GM19035 (cell line): Measurements from ENCODE around the gene RBM17.
"Not testable (repeated sequence)": the region's sequence is repeated elsewhere in the genome, so short reads cannot be mapped to it uniquely, and the experiment has no call there.

ENCODE experiments used
- ATAC-seq: cut with Tn5 transposase; IDR thresholded peaks from one replicate; pipeline ENCODE4 v1.9.1; 2021; ENCODE audit not compliant: unreplicated experiment

The RBM17 gene, protein sequence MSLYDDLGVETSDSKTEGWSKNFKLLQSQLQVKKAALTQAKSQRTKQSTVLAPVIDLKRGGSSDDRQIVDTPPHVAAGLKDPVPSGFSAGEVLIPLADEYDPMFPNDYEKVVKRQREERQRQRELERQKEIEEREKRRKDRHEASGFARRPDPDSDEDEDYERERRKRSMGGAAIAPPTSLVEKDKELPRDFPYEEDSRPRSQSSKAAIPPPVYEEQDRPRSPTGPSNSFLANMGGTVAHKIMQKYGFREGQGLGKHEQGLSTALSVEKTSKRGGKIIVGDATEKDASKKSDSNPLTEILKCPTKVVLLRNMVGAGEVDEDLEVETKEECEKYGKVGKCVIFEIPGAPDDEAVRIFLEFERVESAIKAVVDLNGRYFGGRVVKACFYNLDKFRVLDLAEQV

DNA sequence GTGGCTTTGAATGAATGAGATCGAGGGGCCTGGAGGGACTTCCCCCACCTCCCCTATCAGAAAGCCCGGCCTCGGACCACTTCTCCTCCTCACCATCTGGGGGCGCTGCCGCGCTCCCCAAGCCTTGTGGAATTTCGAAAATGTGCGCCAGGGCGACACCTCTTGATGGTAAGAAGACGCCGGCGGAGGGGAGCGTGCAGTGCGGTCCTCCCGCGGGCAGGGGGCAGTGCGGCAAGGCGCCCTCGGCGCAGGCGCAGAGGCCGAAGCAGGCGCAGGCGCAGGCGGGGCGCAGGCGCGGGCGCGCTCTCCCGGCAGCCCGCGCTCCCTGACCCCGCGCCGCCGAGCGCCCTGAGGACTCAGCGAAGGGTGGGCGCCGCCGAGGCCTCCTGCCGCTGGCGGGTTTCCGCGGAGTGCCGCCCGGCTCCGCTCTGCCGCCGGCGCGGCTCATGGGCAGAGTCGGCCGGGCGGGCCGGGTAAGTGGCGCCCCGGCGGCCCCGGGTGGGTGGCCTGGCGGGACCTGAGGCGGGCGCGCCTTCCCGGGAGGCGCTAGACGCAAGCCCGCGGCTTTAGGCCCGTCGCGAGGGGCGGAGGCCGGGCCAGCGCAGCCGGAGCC lies at the start of gene RBM17:
RBM17 (plus strand) TSS at position 314 of the 613 bp plus-strand sequence. CDS start 8,032 bp downstream, outside the sequence.
- ATAC-seq, result peak; percentile 86

DNA sequence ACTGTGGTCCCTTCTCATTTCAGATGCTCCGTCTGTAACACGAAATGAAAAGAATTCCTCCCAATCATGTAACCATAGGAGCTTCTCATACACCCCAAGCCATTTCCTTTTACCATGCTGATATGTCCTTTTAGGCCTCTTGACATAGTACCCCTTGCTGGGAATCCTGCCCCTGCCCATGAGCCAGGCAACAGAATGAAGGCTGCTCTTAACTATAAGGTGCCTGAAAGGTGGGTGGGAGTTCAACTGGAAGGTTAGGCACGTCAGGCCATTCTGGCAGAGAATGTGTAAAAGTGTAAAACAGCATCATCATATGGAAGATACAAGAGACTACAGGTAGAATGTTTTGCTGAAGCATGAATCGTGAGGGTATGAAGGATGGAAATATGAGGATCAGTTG lies 49.1 kb upstream of the RBM17 start:
- ATAC-seq, result no peak

DNA sequence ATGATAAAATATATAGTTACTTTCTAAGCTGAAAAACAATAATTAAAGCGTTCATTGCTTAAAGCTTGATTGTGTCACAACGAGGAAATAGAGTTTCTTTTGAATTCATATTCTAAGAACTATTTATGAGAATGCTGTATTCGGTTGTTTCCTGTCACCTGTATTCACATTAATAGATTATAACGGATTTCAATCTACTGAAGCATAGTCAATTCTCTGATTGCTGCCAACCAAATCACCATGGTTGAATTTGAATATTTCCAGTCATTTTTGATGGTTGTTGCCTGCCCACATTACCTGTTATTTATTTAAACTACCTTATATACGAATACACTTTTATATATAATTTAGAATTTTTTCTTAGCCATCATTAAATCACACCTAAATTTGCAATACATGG lies 48.6 kb upstream of the RBM17 start:
- ATAC-seq, result no peak

DNA sequence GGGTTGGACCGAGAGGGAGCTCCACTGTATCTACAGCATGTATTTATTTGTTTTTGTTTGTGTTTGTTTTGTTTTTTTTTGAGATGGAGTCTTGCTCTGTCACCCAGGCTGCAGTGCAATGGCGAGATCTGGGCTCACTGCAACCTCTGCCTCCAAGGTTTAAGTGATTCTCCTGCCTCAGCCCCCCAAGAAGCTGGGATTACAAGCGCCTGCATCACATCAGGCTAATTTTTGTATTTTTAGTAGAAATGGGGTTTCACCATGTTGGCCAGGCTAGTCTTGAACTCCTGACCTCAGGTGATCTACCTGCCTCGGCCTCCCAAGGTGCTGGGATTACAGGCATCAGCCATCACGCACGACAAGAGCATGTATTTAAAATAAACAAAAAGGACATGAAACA lies 45.5 kb upstream of the RBM17 start:
- ATAC-seq, result not testable (repeated sequence)

DNA sequence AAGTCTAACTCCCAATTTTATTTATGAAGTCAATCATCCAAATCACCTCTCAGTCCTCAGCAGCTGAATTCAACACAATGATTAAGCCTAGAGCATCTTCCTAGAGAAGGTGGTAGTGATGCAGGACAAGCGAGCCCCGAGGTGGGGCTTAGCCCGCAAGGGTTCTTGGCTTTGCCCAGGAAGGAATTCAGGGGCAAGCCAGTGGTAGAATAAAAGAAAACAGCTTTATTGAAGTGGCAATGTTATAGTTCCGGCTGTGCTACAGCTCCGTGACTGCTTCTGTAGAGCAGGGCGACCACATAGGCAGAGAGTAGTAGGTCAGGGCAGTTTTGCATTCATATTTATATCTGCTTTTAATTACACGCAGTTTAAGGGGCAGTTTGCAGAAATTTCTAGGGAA lies 44.8 kb upstream of the RBM17 start:
- no peak for ATAC-seq

DNA sequence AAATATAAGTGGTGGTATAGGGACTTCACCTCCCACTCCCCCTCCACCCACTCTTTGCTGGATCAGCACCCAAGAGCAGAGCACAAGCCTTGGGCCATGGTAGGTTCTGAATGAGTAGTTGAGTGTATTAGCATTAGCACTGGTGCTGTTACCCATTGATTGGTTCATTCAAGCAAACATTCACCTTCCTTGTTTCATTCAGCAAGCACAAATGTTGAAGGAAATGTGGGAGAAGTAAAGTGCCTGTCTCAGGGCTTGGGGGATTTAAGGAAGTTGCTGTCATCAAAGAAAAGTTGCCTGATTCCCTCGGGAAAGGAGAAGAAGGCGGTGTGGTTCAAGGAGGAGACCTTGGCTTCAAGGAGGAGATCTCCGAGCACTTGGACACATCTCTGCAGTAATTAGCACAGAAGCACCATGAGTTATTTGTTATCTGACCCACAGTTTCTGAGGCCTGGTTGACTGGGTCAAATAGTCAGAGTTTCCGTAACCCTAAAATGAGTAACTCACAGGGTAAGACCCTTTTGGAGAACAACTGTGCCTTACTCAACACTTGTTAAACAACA lies 44.0 kb upstream of the RBM17 start:
- no peak for ATAC-seq

DNA sequence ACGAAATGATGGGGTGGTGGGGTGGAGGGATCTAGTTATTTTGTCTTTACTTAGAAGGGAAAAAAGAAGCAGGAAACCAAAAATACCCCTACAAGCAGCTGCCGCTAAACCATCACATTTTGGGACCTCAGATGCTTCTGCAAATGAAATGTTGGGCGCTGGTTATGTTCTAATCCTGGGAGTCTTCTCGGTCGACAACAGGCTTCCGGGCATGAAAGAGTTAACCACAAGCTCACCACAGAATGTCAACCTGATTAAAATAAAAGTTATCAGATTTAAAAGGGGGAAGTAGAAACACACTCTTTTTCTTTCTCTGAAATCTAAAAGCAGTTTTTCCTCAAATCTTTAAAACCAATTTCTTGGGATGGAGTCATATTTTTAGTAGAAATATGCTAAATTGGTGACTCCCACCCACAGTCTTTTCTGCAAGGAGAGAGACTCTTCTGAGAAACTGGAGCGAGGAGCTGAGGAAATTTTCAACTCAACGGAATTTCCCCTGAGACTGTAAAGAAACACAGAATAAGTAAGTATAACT lies 43.5 kb upstream of the RBM17 start:
- ATAC-seq, result no peak

DNA sequence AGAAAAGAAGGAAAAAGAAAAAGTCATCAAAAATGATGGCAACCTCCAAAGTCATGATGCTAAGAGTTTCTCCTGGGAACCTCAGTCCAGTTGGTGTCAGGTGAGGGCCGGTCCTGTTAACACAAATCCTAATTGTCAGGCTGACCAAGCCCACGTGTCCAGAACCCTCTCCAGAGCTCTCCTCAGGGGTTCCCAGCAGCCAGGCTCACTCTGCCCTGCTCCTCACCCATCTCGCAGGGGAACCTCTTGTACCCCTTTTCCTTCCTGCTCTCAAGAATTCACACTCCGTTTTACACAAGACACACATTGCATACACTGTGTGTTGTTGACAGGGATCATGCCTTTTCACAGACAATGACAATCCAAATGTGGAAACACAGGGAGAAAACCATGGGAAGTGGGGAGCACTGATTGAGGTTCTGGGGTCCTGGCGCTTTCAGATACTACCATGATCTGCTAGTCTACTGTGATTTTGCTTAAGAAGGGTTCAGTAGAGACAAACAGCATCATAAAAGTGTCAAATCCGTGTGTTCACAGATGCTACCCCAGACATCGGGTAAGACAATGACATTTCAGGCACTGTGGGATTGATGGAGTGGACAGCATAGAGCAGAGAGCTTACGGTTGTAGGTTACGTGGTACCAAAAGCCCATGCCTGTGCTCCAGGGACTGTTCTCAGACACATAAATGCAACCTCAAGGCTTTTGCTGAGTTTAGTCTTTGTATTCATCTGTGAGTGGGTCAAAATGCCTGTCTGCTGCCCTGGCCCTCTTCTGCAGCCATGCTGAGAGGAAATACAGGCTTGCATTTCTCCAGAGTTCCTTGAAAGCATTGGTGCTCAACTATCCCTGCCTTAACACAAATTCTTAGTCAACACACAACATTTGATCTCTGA lies 42.7 kb upstream of the RBM17 start:
- no peak for ATAC-seq

DNA sequence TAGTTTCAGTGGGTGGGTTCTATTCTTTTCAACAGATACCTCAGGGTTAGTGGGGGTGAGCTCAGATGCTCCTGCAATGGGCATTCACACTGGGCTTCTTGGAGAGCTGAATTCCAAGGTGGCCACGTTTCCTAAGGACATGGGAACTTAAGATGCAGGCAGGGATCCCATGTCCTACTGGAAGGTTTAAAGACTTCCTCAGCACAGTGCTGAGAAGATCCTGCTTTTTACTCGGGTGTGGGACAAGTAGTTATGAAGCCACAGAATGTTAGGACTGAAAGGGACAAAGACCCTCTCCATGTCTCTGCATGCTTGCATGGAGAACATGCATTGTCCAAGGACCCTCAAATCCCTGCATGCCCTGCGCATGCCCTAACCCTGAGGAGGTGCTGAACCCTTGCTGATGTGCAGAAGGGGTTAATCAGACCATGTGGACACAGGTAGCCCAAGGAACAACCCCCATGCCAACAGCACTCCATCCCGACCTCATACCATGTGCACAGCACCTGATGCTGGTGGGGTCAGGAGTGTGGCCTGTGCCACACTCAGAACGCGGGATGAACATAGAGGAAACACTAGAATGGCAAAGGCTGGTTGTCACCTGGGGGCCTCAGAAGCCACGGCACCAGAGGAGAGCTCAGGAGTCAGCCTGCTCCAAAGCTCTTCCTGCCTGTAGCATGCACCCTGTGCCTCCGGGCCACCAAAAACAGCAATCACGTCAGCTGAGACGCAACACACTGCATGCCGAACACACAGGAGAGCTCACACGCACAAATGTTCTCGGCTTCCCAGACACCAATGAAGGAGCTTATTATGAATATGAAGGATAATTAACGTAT lies 41.8 kb upstream of the RBM17 start:
- no peak for ATAC-seq

DNA sequence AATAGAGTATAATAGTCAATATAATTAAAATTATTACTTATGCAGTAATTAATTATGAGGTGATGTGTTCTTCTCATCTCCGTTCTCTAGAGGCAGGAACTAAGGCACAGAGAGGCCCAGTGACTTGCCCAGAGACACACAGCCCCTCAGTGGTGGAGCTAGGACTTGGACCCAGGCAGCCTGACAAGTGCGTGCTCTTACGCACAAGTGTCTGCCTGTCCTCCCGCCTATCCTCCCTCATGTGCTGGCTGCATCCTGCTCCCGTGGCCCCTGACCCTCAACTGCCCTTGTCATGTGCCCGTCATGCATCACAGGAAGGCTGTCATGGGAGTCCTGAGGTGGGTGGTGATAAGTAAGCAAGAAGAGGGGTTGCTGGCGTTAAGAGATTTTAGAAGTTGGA lies 41.0 kb upstream of the RBM17 start:
- no peak for ATAC-seq

DNA sequence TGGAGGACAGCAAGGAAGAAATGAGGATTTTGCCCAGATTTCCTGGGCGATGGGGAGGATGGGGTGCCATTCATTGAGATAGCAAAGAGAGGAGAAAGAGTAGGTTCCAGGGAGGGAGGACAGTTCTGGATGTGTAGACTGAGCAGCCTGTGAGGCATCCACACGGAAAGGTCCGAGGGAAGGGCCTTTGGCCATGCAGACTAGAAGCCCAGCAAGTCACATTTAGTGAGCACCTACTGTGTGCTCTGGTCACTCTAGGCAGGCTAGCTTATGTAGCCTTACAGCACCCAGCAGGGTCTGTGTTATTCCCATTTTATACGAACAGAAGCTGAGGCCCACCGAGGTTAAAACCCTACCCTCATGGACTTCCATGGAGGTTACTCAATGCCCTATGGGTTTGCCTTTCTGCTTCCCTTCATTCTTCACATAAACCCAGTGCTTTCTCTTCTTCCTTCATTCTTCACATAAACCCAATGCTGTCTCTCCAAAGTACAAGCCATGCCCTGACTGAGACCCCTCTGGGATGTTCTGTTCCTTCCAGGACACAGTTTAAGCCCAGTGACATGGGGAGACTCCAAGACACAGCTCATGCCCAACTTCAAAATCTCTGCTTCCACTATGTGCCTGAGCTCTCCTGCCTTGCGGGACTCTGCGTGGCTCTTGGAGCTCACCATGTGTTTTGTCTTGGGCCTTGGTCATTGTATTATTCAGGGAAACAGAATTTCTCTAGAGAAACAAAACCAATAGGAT lies 40.4 kb upstream of the RBM17 start:
- ATAC-seq, result no peak

DNA sequence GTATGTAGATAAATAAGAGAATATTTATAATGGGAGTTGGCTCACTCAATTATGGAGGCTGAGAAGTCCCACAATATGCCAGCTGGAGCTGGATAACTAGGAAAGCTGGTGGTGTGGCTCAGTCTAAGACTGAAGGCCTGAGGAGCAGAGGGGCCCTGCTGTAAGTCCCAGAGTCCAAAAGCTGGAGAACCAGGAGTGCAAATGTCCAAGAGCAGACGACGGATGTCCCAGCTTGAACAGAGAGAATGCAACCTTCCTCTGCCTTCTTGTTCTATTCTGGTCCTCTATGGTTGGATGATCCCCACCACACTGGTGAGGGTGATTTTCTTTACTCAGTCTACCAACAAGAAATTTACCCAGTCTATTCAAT lies 39.8 kb upstream of the RBM17 start:
- no peak for ATAC-seq

DNA sequence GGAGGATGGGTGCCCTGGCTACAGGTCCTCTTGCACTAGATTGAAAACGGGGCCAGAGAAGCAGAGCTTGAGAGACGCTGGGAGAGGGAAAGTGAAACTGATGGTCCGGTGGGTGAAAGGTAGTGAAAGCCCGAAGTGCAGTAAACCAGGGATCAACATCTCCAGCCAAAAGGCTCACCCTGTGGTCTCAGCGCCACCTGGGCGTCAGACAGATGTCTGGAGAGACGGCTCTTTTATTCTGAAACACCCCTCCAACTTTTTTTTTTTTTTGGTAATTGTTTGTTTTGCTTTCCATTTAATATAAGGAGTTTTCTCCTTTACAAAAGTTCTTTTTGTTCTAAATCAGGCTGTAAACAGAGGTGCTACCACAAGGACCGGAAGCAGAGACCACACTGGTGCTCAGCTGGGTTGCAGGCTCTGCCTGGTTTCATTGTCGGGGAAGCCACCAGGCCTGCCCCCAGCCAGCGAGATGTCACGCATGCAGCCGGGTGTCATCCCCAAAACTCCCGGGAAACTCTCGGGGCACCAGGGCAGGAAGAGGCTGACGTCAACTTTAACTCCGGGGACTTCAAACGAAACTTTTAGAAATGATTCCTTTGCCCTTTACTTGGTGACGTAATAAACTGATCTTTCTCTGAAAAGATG lies 37.9 kb upstream of the RBM17 start:
- peak; percentile 73 for ATAC-seq

DNA sequence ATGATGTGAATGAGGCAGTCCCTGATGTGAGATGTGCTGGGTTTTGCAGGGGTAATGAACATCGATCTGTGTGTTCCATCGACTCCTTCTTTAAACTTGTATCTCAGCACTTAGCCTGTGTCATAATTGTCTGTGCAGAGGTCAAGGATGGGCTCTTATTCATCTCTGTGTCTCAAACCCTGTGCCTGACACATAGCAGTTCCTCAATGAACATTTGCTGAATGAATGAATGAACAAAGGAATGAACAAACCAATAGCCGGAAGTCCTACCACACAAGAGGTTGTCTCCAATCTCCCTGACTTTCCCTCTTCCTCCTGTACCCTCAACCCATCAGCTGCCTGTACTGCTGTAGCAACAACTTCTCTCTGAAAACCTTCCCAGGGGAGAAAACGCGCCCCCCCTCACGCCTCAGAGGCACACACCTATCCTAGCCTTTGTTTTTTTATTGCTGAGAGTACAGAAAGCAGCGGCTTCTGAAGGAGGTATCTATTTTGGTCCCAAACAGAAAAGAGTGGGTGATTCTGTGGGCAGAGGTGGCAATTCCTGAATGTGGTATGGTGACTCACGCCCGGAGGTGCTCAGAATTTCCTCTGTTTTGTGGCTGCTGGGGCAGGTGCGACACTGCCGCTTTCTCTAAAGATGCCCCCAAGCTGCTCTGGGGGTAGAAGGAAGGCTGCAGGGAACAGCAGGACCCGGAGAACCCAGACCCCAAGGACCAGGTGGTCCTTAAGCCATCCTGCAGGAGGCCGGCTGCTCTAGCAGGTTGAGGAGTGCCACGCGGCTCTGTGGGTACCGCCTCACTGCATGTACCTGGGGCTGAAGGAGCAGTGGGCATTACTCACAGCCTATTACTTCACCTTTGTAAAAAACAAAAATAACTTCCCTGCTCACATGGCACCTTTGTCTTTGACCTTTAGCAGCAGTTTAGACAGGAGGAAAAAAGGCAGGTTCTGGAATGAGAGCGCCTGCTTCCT lies 36.3 kb upstream of the RBM17 start:
- ATAC-seq, result peak; percentile 20

DNA sequence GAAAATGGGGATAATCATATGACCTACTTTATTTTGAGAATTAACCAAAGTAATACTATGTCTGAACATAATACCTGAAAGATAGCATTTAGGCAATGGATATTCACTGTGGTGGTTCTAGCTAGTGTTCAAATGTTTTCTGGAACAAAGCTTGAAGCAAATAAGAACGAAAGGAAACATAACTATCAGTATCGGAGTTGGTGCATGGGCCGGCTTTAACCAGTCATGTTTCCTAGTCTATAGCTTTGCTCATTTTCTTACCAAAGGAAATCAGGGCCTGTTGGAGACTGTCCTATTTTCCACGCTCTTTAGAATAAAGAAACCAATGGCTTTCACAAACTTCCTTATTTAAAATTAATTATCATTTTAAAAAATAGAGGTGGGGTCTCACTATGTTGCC lies 35.5 kb upstream of the RBM17 start:
- ATAC-seq, result no peak

DNA sequence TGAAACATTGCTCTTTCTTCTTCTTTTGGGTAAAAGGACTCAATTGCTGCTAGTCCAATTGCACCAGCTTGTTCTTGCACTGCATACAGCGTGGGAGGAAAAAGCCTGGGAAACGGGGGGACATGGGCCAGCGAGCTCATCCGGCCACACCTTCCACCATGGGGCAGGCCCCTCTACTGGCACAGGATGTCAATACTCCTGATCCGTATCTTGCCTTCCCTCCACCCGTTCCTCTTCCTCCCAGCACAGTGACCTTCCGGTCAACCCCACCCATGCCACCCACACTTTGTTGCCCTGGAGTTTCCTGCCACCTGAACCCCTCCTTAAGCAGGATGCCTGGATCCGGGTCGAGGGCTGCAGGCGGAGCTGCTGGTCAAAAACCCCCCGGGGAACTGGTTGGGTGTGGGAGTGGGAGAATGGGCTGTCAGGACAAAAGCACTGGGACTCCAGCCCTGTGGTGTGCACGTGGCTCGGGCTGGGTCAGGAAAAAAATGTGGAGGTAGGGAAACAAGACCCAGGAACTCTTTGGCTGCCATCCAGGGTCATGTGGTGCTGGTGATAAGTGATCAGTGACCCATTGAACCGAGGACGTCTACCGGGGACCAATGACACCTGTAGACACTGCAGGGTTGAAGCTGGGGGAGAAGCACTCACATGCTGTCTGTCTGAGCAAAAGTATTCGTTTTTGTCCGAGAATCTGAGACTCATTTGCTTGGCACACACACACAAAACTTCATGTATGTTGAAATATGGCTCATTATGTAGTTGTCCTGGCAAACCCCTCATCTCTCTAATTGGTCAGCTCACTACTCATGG lies 34.8 kb upstream of the RBM17 start:
- no peak for ATAC-seq

DNA sequence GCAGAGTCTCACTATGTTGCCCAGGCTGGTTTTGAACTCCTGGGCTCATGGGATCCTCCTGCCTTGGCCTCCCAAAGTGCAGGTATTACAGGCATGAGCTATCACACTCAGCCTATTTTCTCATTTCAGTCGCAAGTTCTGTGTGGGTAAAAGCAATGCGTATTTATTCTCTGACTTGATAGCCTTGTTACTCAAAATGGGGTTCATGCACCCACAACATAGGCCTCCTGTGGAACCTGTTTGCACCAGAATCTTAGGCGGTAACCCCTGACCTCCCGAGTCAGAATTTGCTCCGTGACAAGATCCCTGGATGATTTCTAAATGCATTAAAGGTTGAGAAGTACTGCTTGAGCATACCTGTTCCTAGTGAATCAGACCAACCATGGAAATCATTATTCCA lies 34.0 kb upstream of the RBM17 start:
- ATAC-seq, result no peak
